Retina (tissue), 1 donor: Measurements from ENCODE around the gene DNAI1.

ENCODE experiments used
- DNase-seq: peaks from one replicate; pipeline ENCODE4 v3.0.0-alpha.2; 2016

The DNAI1 gene

DNA sequence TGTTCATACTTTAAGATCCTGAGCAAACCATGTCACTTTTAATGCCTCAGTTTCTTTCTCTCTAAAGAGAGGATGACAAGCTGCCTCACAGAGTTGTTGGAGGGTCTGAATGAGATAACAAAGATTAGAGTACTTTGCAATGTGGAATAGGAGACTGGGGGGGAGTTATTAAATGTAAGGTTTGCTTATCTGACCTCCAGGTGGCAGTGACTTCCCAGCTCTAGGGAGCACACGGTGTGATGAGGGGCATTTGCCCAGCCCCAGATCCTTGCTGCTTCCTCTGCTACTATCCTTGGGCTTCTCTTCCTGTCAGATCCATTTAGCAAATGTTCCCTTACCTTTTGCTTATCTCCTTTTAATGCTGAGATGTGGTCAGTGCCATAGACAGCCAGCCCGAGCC, 33.4 kb downstream of the DNAI1 start:
- no peak for DNase-seq

- DNase-seq: no peak
Measured at GRCh38 chr9:34493972-34494535, 35.4 kb downstream of the DNAI1 start.

DNA sequence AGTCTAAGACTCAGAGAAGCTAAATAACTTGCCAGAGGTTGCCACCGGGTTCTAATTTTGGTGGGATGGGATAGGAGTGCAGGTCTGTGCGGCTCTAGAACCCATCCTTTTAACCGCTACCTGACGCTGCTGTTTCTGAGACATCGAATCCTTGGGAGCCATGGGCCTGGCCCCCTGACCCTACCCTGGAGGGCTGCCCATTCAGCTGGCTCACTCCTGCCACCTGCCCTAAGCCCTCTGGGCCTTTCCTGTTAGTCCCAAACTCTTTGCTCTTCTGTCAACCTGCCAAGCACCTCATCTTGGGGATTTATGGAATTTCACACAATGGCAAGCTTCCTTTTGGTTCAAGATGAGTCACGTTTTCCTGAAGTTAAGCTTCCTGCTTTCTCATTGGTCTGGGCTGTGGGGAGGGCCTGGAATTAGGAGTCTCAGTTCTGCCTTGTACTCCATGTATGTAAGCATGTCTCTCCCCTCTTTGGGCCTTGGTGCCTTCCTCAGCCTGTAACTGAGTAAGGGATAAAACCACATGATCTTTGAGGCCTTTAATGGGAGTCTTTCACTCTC, 37.6 kb downstream of the DNAI1 start:
- no peak for DNase-seq

DNA sequence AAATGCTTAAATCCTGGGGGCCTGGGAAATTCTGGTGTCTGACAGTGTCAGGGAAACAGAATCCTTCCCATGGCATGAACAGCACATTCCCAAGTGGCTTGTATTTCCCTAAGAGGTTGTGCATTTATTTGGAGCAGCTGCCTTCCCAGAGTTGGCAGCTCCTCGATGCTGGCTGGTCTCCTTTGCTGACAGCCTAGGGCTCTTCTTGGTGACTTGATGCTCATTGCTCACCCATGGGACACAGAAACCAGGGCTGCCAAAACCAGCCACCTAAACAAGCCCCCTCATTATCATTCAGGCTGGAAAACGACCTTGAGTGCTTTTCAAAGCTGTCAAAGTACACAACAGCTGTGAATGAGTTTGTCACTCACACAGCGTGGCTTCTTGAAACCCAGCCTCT, 39.9 kb downstream of the DNAI1 start:
- peak; percentile 59 for DNase-seq

DNA sequence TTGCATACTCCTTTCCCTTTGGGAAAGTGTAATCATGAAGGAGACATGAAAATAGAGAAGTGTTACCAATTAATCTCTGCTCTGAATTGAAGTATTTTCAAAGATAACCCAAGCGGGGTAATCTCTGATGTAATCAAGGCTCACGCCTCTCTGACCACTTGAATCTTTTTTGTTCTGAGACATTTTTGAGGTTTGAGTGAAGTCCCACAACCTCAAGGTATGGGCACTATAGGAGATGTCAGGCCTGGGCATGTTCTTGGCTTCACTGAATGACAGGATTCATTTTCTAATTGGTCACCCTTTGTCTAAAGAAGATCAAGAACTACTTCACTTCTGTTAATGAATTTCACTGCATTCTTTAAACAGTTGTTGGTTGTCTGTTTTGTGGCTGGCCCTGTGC, 40.5 kb downstream of the DNAI1 start:
- no peak for DNase-seq

GRCh38 chr9:34500623-34501267, 42.1 kb downstream of the DNAI1 start:
- DNase-seq: peak; percentile 81

- DNase-seq: no peak
Measured at GRCh38 chr9:34501372-34501771, 42.8 kb downstream of the DNAI1 start.

GRCh38 chr9:34501889-34502425, 43.4 kb downstream of the DNAI1 start:
- DNase-seq: no peak

DNA sequence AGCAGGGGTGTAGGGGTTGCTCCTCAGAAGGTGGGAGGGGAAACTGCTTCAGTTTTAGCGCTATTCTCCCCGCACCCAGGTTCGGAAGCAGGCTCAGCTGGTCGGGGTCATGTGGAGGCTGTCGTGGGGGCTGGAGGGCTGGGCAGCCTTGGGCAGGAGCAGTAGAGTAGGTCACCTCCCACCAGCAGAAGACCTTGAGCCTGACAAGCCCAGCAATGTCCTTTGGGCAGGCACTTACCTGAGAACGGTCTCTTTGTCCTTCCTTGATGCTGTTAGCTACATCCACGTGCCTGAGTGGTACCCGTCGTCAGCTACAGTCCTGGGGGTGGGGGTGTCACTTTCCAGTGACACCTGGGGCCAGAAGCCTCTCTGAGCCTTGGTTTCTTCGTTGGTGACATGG, 43.9 kb downstream of the DNAI1 start:
- DNase-seq: no peak

- DNase-seq: no peak
Measured at GRCh38 chr9:34502891-34503290, 44.3 kb downstream of the DNAI1 start.

- no peak for DNase-seq
Measured at GRCh38 chr9:34503406-34503805, 44.8 kb downstream of the DNAI1 start.

- DNase-seq: no peak
Measured at GRCh38 chr9:34505370-34506120, 46.9 kb downstream of the DNAI1 start.

DNA sequence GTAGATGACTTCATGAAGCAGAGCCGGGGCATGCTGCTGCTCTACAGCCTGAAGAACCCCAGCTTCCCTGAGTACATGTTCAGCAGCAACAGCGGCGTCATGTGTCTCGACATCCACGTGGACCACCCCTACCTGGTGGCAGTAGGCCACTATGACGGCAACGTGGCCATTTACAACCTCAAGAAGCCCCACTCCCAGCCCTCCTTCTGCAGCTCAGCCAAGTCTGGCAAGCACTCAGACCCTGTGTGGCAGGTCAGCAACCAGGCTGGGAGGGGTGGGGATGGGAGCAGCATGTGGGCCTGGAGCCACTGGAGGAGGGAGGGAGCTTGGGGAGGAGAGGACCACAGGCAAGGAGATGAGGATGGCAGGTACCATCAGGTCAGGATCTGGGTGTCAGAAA, 48.0 kb downstream of the DNAI1 start:
- DNase-seq: no peak

DNA sequence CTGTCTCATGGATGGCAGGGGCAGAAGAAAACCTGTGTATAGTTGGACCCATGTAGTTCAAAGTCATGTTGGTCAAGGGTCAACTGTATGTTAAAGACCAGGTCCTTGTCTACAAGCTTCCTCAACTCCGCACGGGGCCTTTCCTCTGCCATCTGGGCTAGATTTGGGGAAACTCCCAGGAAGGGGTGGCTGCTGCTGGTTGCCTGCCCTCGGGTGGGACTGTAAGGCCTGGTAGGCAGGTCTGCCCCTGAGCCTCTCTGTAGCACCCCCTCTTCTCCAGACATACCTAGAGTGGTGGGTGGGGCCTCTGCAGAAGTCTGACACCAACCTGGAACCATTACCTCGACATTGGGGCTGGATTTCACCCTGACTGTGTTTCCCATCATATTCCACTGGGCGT, 49.0 kb downstream of the DNAI1 start:
- DNase-seq: no peak

DNA sequence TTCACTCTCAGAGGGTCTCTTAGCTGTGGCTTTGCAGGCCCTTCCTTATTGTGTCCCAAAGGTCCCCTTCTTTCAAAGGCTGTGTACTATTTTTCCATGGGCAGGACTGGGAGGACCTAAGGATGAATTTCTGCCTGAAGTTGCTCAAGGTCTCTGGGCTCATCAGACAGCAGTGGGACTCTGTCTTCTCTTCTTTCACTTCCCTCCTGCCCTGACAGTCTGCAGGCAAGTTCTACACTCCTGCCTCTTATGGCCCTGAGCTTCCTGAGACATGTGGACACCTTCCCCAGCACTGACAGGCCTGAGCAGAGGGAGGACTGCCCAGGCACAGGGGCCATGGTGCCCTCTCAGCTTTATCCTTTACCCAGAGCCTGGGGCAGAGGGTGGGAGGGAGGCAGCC, 49.4 kb downstream of the DNAI1 start:
- no peak for DNase-seq

DNA sequence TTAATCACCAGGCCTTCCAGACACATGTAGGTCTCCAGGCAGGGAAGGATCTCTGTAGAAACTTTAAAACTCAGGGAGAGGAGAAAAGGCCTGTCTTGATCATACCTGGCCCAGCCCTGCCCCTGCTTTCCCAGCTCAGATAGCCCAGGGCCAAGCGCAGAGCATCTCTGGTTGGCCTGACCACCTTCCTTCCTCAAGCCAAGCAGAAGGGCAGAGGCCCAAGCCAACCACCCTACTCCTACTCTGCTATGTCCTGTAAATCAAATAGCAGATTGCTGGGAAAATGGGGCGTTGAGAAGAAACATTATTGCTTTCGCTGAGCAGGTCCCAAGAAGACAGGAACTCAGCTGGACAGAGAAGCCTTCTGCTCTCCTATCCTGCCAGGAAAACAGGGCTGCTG, 49.9 kb downstream of the DNAI1 start:
- no peak for DNase-seq

DNA sequence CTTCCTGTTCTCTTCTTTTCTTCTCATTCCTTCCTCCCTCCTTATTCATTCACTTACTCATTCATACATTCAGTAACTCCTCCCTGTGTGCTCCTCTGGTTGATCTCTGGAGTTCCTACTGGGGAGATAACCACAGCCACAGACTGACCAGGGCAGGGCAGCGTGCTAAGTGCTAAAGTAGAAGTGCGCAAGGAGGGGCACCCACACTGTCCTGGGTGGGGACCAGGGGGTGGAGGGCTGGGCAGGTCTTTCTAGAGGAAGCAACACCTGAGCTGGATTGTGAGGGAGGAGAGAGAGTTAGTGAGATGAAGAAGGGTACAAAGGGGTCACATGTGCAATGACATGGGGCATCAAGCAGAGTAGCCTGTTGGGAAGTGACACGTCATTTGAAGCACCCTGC, 50.3 kb downstream of the DNAI1 start:
- no peak for DNase-seq

- DNase-seq: peak; percentile 69
Measured at GRCh38 chr9:34510497-34511468, 52.2 kb downstream of the DNAI1 start.

GRCh38 chr9:34512131-34513078, 53.8 kb downstream of the DNAI1 start:
- DNase-seq: no peak

DNA sequence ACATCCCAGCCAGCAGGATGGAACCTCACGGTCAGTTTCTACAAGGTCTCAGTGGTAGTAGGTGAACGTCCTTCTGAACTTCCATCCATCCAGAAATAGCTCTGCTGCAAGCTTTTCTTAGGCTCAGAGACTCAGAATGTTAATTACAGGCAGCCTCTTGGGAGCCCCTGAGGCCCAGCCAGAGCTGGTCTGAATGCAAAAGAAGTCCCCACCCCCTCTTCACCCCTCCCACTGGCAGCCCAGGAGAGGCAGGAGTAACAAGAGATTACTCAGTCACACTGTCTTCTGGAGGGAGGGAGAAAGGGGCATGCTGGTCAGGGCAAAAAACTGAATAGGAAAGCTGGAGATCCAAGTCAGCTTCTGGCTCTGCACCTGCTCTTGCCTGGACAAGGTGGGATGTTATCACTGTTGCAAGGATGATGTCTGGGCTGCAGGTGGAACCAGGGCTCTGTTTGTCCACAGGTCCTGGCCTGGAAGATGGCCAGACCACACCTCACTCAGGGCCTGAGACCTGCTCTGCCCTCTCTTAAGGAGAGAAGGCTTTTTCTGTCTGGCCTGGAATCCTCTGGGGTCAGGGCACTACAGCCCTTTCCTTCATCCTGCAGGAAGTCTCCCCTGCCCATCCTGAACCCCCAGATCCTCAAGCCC, 55.1 kb downstream of the DNAI1 start:
- no peak for DNase-seq

DNA sequence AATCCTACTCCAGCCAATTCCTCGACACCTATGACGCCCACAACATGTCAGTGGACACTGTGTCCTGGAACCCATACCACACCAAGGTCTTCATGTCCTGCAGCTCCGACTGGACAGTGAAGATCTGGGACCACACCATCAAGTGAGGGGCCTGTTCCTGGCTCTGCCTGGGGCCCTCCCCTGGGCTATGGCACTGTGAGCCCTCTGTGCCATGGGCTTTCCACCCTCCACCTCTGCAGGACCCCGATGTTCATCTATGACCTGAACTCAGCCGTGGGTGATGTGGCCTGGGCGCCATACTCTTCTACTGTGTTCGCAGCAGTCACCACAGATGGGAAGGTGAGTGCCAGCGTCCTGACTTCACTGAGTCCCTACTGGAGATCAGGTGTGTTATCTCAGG, 55.8 kb downstream of the DNAI1 start:
- no peak for DNase-seq
